Measurements from ENCODE around the gene DLGAP1.
"Not testable (repeated sequence)": the region's sequence is repeated elsewhere in the genome, so short reads cannot be mapped to it uniquely, and the experiment has no call there.

DLGAP1 gene

DNA sequence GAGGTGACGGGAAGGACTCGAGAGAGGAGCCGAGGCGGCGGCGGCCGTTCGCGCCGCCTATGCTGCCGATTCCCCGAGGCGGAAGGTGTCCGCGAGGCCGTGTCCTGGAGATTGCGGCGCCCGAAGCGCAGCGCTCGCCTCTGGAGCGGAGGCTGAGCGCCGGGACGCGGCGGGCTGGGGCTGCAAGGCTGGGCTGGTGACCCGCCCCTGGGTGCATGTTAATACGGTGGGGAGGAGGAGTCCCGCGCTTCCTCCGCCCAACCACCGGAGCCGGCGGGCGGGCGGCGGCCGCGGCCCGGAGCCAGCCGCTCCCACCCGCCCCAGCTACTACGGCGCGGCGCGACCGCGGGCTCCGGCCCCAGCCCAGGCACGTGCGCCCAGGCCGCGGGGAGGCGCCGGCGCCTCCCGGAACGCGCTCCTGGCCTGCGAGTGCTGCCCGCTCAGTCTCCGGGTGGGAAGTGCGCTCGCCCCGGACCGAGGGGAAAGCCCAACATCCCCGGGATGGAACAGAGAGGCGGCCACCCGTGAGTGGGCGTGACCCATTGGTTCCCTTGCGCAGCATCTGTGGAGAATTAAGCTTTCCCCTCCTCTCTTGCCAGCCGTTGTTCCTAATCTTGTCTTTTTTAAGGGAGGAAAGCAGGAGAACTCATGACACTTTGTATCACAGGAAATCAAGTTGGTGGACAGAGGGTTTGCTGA lies at the start of gene DLGAP1:
TSS of gene DLGAP1 (minus strand) at position 195 of the 699 bp plus-strand sequence.
- DNase-seq = peak; percentile 13

- not testable (repeated sequence) for DNase-seq
Measured at GRCh38 chr18:4494703-4495284, 39.7 kb upstream of the DLGAP1 start.

GRCh38 chr18:4468511-4468910 lies 13.4 kb upstream of the DLGAP1 start:
- DNase-seq = no peak

GRCh38 chr18:4454537-4455112 lies 482 bp downstream of the DLGAP1 start:
- DNase-seq = no peak

GRCh38 chr18:4453874-4454536 lies 1.1 kb downstream of the DLGAP1 start:
- no peak for DNase-seq

DNA sequence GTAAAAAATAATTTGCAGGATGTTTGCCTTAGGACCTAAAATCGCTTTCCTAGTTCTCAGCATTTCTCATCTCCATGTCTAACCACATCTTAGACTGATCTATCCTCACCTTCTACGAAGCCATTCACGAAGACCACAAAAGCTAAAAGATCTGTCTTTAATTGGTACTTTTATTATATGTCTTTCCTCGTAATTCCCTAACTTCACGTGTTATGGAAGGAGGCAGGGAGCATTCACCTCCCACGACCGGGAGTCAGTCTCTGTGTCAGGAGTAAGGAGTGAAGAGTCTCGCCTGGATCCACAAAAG lies 1.6 kb downstream of the DLGAP1 start:
- DNase-seq = no peak

DNA sequence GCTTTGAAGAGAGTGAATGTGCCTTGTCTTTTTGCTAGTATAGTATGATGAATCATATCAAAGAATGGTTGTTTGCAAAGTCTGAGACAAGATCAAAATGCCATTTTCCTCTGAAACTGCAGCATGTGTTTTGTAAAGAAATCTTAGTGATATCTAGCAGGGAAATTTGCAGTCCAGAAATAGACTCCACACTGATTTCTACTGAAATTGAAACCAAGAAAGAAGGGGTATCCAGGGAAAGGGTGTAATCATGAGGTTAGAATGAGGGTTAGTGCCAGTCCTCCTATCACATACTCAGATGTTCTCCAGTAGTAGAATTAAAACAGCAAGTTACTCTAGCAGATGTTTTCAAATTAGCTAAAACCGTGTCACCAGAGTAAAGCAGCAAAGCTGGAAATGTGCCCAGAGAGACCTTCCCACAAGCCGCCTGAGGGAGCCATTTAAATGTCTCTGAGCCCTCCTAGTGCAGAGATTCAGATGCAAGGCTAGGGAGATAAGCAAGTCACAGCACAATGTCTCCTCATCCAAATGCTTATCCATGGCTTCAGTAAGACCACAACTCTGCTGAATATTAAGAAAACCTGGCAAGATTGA lies 4.9 kb downstream of the DLGAP1 start:
- DNase-seq = no peak

- no peak for DNase-seq
Measured at GRCh38 chr18:4445902-4446301, 9.2 kb downstream of the DLGAP1 start.

- no peak for DNase-seq
Measured at GRCh38 chr18:4444306-4444705, 10.8 kb downstream of the DLGAP1 start.

- no peak for DNase-seq
Measured at GRCh38 chr18:4441098-4441497, 14.0 kb downstream of the DLGAP1 start.

DNA sequence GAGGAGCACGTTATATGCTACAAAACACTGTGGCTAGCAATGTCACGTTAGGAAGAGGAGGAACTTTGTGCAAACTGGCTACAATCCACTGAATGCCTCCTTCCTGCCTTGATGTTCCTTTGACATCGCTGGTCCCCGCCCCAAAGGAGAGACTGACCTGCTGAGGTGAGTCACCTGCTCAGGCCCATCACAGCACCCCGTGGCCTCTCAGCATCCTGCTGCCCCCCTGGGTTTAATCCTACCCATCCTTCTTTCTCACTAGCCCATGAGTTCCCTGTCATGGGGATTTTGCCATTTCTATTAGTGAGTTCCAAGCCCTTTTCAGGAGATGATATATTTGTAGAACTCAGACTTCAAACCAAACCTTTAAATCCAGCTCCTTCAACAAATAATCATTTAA lies 16.2 kb downstream of the DLGAP1 start:
- no peak for DNase-seq

GRCh38 chr18:4433717-4434116 lies 21.4 kb downstream of the DLGAP1 start:
- DNase-seq = no peak

- no peak for DNase-seq
Measured at GRCh38 chr18:4430836-4431235, 24.3 kb downstream of the DLGAP1 start.

GRCh38 chr18:4417714-4418113 lies 37.4 kb downstream of the DLGAP1 start:
- no peak for DNase-seq

GRCh38 chr18:4416976-4417375 lies 38.1 kb downstream of the DLGAP1 start:
- DNase-seq = no peak

GRCh38 chr18:4412286-4412685 lies 42.8 kb downstream of the DLGAP1 start:
- no peak for DNase-seq

- DNase-seq = no peak
Measured at GRCh38 chr18:4406856-4407255, 48.3 kb downstream of the DLGAP1 start.

DNA sequence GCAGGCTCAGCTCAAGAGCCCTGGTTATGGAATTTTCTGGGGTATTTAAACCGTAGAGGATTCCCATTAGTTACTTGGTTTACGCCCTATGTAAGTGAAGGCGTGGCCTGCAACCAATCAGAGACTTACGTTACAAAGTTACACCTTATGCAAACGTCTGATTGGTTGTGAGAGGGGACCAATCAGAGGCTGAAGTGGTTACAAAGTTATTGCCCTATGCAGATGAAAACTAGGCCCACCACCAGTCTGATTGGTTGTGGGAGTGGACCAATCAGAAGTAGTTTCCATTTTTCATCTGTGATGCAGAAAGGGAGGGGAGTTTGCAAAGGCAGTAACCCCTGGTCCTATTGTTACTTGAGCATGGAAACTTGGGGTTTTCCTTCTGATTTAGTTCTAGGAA lies 49.1 kb downstream of the DLGAP1 start:
- DNase-seq = no peak

- DNase-seq = no peak
Measured at GRCh38 chr18:4403836-4404235, 51.3 kb downstream of the DLGAP1 start.

DNA sequence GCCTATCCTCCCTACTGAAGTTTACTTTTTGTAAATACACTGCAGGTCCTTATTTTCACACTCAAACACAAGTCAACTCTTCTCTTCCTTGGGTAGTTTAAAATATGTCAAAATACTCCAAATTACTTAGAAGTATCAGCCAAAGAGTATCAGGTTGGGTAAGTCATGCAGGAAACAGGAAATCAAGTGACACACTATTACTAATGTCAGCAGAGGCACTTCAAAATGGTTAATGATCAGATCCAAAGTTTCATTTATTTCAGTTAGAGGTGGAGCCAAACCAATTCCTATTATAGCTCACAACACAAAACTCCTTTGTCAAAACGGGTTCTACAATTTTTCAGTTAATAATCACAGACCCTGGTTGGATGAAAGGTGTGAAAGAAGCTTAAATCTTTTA lies 54.2 kb downstream of the DLGAP1 start:
- no peak for DNase-seq

- DNase-seq = no peak
Measured at GRCh38 chr18:4399929-4400328, 55.2 kb downstream of the DLGAP1 start.

- DNase-seq = no peak
Measured at GRCh38 chr18:4394700-4395099, 60.4 kb downstream of the DLGAP1 start.

DNA sequence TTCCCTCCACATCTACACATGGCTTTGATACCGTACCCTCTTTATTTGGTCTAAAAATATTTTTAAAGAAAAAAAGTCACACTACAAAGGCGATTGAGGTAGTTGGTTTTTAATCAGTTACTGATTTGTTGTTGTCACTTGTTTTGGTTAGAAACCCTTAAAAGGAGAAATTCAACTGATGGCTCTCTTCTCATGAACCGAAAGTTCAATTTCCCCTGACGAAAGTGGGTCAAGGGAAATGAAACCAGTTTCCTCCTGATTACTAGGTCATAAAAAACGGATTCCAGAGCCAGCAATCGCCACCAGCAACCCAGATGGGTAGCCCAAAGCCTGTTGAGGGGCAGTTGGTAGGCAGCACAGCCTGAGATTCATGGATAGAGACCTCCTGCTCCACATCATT lies 63.2 kb downstream of the DLGAP1 start:
- no peak for DNase-seq

GRCh38 chr18:4385876-4386275 lies 69.2 kb downstream of the DLGAP1 start:
- DNase-seq = no peak
